HG03575 (cell line): ENCODE results near the gene SORBS1.

ENCODE experiments used
- ATAC-seq: cut with Tn5 transposase; IDR thresholded peaks from one replicate; pipeline ENCODE4 v1.9.1; 2021; ENCODE audit not compliant: unreplicated experiment, insufficient number of reproducible peaks, low FRiP score; ENCODE audit errors: extremely low read depth

SORBS1 gene

GRCh38 chr10:95430231-95430951 is 130.8 kb downstream of the SORBS1 start:
- ATAC-seq: no peak

GRCh38 chr10:95429639-95430038 is 131.5 kb downstream of the SORBS1 start:
- ATAC-seq: no peak

- ATAC-seq: no peak
Observed at GRCh38 chr10:95428701-95429100, 132.5 kb downstream of the SORBS1 start.

- no peak for ATAC-seq
Observed at GRCh38 chr10:95426482-95426881, 134.7 kb downstream of the SORBS1 start.

- no peak for ATAC-seq
Observed at GRCh38 chr10:95425592-95426465, 135.3 kb downstream of the SORBS1 start.

GRCh38 chr10:95423164-95424005 is 137.8 kb downstream of the SORBS1 start:
- no peak for ATAC-seq

- ATAC-seq: no peak
Observed at GRCh38 chr10:95422233-95422632, 138.9 kb downstream of the SORBS1 start.

- ATAC-seq: no peak
Observed at GRCh38 chr10:95421782-95422181, 139.4 kb downstream of the SORBS1 start.

GRCh38 chr10:95419399-95419798 is 141.8 kb downstream of the SORBS1 start:
- no peak for ATAC-seq

GRCh38 chr10:95416973-95417372 is 144.2 kb downstream of the SORBS1 start:
- ATAC-seq: no peak

GRCh38 chr10:95416270-95416669 is 144.9 kb downstream of the SORBS1 start:
- ATAC-seq: no peak

GRCh38 chr10:95415621-95416031 is 145.5 kb downstream of the SORBS1 start:
- ATAC-seq: no peak

GRCh38 chr10:95414844-95415485 is 146.2 kb downstream of the SORBS1 start:
- no peak for ATAC-seq

GRCh38 chr10:95414016-95414830 is 146.9 kb downstream of the SORBS1 start:
- no peak for ATAC-seq

GRCh38 chr10:95413588-95413987 is 147.6 kb downstream of the SORBS1 start:
- ATAC-seq: no peak

- no peak for ATAC-seq
Observed at GRCh38 chr10:95411635-95412034, 149.5 kb downstream of the SORBS1 start.

GRCh38 chr10:95408983-95409873 is 151.9 kb downstream of the SORBS1 start:
- no peak for ATAC-seq
